ENCODE data around the gene KLHL17.

The KLHL17 gene

DNA sequence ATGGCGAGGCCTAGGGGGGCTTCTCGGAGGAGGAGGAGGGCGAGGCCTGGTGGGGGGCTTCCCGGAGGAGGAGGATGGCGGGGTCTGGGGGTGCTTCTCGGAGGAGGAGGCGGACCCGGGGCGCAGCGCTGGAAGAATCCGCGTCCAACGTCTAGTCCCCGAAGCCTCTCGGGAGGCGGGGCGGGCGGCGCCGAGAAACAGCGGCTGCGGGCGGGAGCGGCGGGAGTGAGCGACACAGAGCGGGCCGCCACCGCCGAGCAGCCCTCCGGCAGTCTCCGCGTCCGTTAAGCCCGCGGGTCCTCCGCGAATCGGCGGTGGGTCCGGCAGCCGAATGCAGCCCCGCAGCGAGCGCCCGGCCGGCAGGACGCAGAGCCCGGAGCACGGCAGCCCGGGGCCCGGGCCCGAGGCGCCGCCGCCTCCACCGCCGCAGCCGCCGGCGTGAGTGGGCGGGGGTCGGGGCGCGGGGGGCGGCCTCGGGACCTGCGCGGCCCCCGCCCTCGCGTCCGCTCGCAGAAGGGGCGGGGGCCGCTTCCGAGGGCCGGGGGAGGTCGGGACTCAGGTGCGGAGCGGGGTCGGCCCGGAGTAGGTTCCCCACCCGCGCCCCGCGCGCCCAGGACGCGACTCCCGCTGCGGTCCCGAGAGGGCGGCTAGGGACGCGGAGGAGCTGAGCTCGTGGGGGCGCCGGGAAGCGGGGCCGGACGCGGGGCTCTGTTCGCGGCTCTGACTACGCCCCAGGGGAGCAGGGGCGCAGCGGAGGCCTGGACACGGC, at the start of gene KLHL17:
Gene KLHL17, plus strand, starts transcription at position 222 of the 769 bp plus-strand sequence. Its CDS starts 110 bp downstream, at position 332.
- TF ChIP-seq CTCF (IDR thresholded peaks at IDR 0.05) = no peak

GRCh38 chr1:910881-911721, 49.3 kb upstream of the KLHL17 start:
- TF ChIP-seq CTCF (IDR thresholded peaks at IDR 0.05) = no peak

- TF ChIP-seq CTCF (IDR thresholded peaks at IDR 0.05) = no peak
These were observed 48.3 kb upstream of the KLHL17 start for GRCh38 chr1:911875-912739.

GRCh38 chr1:912740-913301, 47.6 kb upstream of the KLHL17 start:
- TF ChIP-seq CTCF (IDR thresholded peaks at IDR 0.05) = no peak

GRCh38 chr1:913491-914130, 46.8 kb upstream of the KLHL17 start:
- no peak for TF ChIP-seq CTCF (IDR thresholded peaks at IDR 0.05)

DNA sequence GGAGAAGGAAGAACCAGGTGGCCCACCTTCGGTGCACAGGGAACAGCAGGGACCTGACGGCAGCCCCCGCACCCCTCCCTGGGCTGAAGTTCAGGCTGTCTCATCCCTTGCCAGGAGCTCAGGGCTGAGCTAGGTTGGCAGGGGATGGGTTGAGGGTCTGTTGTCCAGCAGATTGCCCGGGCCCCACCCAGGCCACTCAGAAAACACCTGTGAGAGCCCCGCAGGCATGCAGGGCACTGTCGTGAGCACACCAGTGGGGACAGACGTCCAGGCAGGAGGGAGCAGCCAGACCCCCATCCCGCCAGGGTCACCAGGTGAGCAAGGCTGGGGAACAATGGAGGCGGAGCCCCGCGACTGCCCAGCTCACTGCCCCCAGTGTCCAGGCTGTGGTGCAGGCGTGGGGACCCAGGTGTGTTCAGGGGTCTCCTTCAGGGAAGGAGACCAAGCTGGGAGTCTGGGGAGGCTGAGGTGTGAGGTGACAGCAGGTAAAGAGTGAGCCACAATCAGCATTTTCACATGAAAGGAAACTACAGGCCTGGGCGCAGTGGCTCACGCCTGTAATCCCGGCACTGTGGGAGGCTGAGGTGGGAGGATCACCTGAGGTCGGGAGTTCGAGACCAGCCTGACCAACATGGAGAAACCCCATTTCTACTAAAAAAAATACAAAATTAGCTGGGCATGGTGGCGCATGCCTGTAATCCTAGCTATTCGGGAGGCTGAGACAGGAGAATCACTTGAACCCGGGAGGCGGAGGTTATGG, 46.1 kb upstream of the KLHL17 start:
- no peak for TF ChIP-seq CTCF (IDR thresholded peaks at IDR 0.05)

Measured in LNCAP (cell line).